ENCODE results near the gene NAMPT. TPM values are rescaled to one million over a fixed set of nuclear protein-coding genes. Genes with fewer than 3 reads are reported as not detected.

The NAMPT gene
- total and polyA plus RNA-seq, 8 donors = 32.6 to 425 (median 41.0) TPM

DNA sequence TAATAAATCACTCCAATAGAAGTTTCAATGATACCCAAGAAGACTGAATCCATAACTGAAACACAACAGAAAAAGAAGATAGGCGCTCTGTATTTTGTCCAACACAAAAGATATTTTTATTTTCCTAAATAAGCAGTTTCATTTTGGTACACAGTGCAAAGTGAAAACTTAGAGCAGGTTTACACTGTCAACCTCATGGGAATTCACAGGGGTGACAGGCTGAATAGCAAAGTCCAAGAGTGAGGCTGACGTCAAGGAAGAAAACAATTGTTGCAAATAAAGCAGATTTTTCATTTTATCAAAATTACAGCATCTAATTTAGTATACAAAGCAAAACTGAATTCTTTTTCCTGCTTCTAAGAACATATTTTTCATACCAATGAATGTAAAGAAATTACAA is 28.6 kb downstream of the NAMPT start:
- intact Hi-C loops (cut with DNase I) = no loop called here
- no peak overlapping the region for H3K27ac ChIP-seq
- no peaks in the 10 kb centered on the region for H3K27me3 ChIP-seq
- DNase-seq = no peak
- no peak for ATAC-seq
- peaks cover 0 to 100% of the 10 kb centered on the region in 2 donors for H3K36me3 ChIP-seq
- TF ChIP-seq, protein P1, sequence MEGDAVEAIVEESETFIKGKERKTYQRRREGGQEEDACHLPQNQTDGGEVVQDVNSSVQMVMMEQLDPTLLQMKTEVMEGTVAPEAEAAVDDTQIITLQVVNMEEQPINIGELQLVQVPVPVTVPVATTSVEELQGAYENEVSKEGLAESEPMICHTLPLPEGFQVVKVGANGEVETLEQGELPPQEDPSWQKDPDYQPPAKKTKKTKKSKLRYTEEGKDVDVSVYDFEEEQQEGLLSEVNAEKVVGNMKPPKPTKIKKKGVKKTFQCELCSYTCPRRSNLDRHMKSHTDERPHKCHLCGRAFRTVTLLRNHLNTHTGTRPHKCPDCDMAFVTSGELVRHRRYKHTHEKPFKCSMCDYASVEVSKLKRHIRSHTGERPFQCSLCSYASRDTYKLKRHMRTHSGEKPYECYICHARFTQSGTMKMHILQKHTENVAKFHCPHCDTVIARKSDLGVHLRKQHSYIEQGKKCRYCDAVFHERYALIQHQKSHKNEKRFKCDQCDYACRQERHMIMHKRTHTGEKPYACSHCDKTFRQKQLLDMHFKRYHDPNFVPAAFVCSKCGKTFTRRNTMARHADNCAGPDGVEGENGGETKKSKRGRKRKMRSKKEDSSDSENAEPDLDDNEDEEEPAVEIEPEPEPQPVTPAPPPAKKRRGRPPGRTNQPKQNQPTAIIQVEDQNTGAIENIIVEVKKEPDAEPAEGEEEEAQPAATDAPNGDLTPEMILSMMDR (IDR thresholded peaks at IDR 0.05) = no peak
- no peaks in the 10 kb centered on the region for H3K9me3 ChIP-seq
- H3K4me3 ChIP-seq = no peak overlapping the region
- peaks cover 0 to 28% of the 10 kb centered on the region in 2 donors for H3K4me1 ChIP-seq

DNA sequence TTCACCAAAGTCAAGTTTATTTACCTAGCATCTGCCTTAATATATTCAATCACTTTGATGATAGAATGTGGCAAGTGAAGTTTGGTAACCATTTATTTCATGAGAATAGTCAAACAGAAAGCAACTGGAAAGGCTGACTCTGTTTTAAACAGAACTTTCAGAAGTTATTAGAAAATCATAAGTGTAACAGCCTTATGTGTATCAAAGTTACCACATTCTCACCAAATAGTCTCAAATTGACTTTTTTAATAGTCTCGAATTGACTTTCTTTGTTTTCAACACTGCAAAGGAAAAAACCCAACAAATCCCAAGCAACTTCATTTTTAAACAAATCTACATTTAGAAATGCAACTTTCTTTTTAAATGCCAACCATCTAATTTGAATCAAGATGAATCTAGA is 29.5 kb downstream of the NAMPT start:
- H3K36me3 ChIP-seq = peaks cover 0 to 98% of the 10 kb centered on the region in 2 donors

DNA sequence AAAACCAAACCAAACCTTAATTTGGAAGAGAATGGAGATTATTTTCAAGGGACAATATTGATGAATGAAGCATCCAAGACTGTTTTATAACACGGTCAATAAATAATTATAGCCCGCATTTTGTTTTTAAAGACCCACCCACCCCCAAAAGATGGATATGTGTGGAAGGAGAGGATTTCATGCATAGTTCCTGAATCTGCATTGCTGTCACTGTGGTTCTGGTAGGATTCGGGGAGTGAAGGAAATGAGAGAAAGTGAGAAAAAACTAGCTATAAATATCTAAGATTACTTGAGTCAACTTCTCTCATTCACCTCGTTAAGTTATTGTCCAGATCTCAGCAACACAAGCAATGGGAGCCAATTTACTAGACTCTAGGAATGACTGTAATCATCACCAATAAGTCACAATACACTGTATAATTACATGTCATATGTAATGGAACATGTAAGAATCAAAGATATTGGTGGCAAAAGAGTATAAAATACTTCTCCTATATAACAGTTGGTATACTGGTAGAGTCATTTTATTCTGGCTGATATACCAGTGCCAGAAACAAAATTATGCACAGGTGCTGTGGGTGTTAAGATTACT is 30.2 kb downstream of the NAMPT start:
- Histone ChIP-seq H3K4me3 (no peak overlapping the region), H3K27me3 (no peaks in the 10 kb centered on the region), H3K9me3 (no peaks in the 10 kb centered on the region), H3K36me3 (peaks cover 0 to 98% of the 10 kb centered on the region in 2 donors), H3K27ac (no peak overlapping the region), H3K4me1 (peaks cover 0 to 22% of the 10 kb centered on the region in 2 donors)
- TF ChIP-seq, protein P1 (IDR thresholded peaks at IDR 0.05) = no peak
- ATAC-seq (no peak), DNase-seq (no peak)
- intact Hi-C loops (cut with DNase I) = no loop called here

More for the DNA sequence above, 29.5 kb downstream of the NAMPT start:
- ATAC-seq (no peak), DNase-seq (no peak)
- intact Hi-C loops (cut with DNase I) = no loop called here
- Histone ChIP-seq H3K4me3 (no peak overlapping the region), H3K27ac (no peak overlapping the region), H3K27me3 (no peaks in the 10 kb centered on the region), H3K4me1 (peaks cover 0 to 24% of the 10 kb centered on the region in 2 donors), H3K9me3 (no peaks in the 10 kb centered on the region)
- TF ChIP-seq, protein P1 (IDR thresholded peaks at IDR 0.05) = no peak

DNA sequence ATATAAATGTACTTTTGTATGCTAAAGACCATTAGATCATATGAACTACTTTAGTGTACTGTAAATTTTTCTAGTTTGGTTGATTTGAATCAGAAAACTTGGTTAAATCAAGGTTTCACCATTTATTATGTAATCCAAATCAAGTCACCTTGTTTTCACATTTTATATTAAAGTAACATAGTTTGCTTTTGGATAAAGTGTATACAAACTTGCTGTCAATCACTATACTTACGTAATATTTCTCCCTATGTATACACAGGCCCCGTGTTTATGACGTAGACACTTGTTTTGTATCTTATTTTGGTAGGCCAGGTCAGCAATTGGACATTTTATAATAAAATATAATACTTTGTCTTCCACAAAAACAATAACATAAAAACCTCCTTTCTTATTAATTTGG is 32.2 kb downstream of the NAMPT start:
- H3K36me3 ChIP-seq = peaks cover 0 to 98% of the 10 kb centered on the region in 2 donors

DNA sequence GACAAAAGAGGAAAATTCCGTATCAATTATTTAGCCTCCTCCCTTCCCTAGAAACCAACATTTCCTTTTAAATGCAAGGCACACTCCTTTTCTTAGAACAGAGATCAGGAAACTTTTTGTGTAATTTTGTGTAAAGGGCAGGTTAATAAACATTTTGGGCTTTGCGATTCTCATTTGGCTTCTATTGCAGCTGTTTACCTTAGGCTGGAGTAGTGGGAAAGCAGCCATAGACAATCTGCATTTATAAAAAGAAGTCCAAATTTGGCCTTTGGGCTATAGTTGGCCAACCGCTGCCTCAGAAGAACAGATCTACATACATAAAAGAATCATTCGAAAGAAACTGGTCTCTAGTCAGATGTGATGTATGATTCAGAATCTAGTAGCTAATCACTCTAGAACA is 35.3 kb downstream of the NAMPT start:
- no peak overlapping the region for H3K4me3 ChIP-seq
- intact Hi-C loops (cut with DNase I) = no loop called here
- TF ChIP-seq, protein P1 (IDR thresholded peaks at IDR 0.05) = no peak

More for the DNA sequence above, 32.2 kb downstream of the NAMPT start:
- peaks cover 0 to 8% of the 10 kb centered on the region in 2 donors for H3K9me3 ChIP-seq
- ATAC-seq (no peak), DNase-seq (no peak)
- peaks cover 0 to 7% of the 10 kb centered on the region in 2 donors for H3K4me1 ChIP-seq
- no peaks in the 10 kb centered on the region for H3K27me3 ChIP-seq
- intact Hi-C loops (cut with DNase I) = no loop called here
- TF ChIP-seq, protein P1 (IDR thresholded peaks at IDR 0.05) = no peak
- H3K4me3 ChIP-seq = no peak overlapping the region
- H3K27ac ChIP-seq = no peak overlapping the region

More for the DNA sequence above, 35.3 kb downstream of the NAMPT start:
- Histone ChIP-seq H3K36me3 (peaks cover 0 to 77% of the 10 kb centered on the region in 2 donors), H3K4me1 (no peaks in the 10 kb centered on the region), H3K27me3 (no peaks in the 10 kb centered on the region), H3K9me3 (peaks cover 0 to 10% of the 10 kb centered on the region in 2 donors), H3K27ac (no peak overlapping the region)
- DNase-seq = no peak
- ATAC-seq = no peak

All from left lung (tissue), 10 donors.